Mesothelial cell of epicardium (in vitro differentiated cells): ENCODE results near the gene DGKD. TPM values are rescaled to one million over a fixed set of nuclear protein-coding genes. Genes with fewer than 3 reads are reported as not detected.
"Not testable (repeated sequence)": the region's sequence is repeated elsewhere in the genome, so short reads cannot be mapped to it uniquely, and the experiment has no call there.

Experiments
- DNase-seq, 2 experiments: peaks; one replicate each; pipeline ENCODE4 v3.0.0; 2021; ENCODE audit warnings: low spot score in 2 of 2; ENCODE audit not compliant: unreplicated experiment in 2 of 2
- H3K27ac Mint-ChIP-seq: 2 replicates; pipeline ENCODE4 v1.8.0; 2021; ENCODE audit warnings: mixed read lengths
- H3K27me3 Mint-ChIP-seq: 2 replicates; pipeline ENCODE4 v1.8.0; 2021; ENCODE audit warnings: low read depth, mixed read lengths
- H3K36me3 Mint-ChIP-seq: 2 replicates; pipeline ENCODE4 v1.8.0; 2021; ENCODE audit warnings: mixed read lengths
- H3K4me1 Mint-ChIP-seq: 2 replicates; pipeline ENCODE4 v1.8.0; 2021; ENCODE audit warnings: mixed read lengths
- H3K4me3 Mint-ChIP-seq: 2 replicates; pipeline ENCODE4 v1.8.0; 2021; ENCODE audit warnings: mild to moderate bottlenecking, moderate library complexity, mixed read lengths
- H3K9me3 Mint-ChIP-seq: 2 replicates; pipeline ENCODE4 v1.8.0; 2021; ENCODE audit warnings: mixed read lengths
- total RNA-seq: library from RNA; stranded (reverse); gene quantifications from 3 replicates; pipeline ENCODE4 v1.2.1, GENCODE V29; 2021
- TF ChIP-seq, protein P1 (sequence below): fragments of 200-600 bp; sonication (generic); IDR thresholded peaks from one replicate; pipeline ENCODE4 v1.5.0; 2021; ENCODE audit warnings: antibody characterized with exemption; ENCODE audit not compliant: unreplicated experiment

DGKD gene
- total RNA-seq, 1 donor from 2014 or later = 64.5 TPM

GRCh38 chr2:233332125-233332524, 22.2 kb upstream of the DGKD start:
- H3K9me3 Mint-ChIP-seq = no peaks in the 10 kb centered on the region
- no peak overlapping the region for H3K4me3 Mint-ChIP-seq
- TF ChIP-seq, protein P1, sequence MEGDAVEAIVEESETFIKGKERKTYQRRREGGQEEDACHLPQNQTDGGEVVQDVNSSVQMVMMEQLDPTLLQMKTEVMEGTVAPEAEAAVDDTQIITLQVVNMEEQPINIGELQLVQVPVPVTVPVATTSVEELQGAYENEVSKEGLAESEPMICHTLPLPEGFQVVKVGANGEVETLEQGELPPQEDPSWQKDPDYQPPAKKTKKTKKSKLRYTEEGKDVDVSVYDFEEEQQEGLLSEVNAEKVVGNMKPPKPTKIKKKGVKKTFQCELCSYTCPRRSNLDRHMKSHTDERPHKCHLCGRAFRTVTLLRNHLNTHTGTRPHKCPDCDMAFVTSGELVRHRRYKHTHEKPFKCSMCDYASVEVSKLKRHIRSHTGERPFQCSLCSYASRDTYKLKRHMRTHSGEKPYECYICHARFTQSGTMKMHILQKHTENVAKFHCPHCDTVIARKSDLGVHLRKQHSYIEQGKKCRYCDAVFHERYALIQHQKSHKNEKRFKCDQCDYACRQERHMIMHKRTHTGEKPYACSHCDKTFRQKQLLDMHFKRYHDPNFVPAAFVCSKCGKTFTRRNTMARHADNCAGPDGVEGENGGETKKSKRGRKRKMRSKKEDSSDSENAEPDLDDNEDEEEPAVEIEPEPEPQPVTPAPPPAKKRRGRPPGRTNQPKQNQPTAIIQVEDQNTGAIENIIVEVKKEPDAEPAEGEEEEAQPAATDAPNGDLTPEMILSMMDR = no peak
- H3K27me3 Mint-ChIP-seq = peaks cover 6% of the 10 kb centered on the region
- H3K4me1 Mint-ChIP-seq = no peaks in the 10 kb centered on the region
- no peak for DNase-seq
- H3K27ac Mint-ChIP-seq = no peak overlapping the region
- no peaks in the 10 kb centered on the region for H3K36me3 Mint-ChIP-seq

- peaks cover 15% of the 10 kb centered on the region for H3K27me3 Mint-ChIP-seq
- H3K9me3 Mint-ChIP-seq = no peaks in the 10 kb centered on the region
- no peaks in the 10 kb centered on the region for H3K4me1 Mint-ChIP-seq
- no peak overlapping the region for H3K27ac Mint-ChIP-seq
- no peak overlapping the region for H3K4me3 Mint-ChIP-seq
- no peak for DNase-seq
- TF ChIP-seq, protein P1 = no peak
- no peaks in the 10 kb centered on the region for H3K36me3 Mint-ChIP-seq
These were observed 19.4 kb upstream of the DGKD start for GRCh38 chr2:233334915-233335314.

- H3K27ac Mint-ChIP-seq, DNase-seq, H3K4me1 Mint-ChIP-seq, H3K9me3 Mint-ChIP-seq, H3K4me3 Mint-ChIP-seq, H3K36me3 Mint-ChIP-seq: not testable (repeated sequence)
- H3K27me3 Mint-ChIP-seq = peaks cover 15% of the 10 kb centered on the region
These were observed 18.2 kb upstream of the DGKD start for GRCh38 chr2:233336091-233336490.

- Mint-ChIP-seq H3K4me3 (no peak overlapping the region), H3K36me3 (no peaks in the 10 kb centered on the region), H3K9me3 (peaks cover 3% of the 10 kb centered on the region), H3K27me3 (peaks cover 15% of the 10 kb centered on the region), H3K4me1 (no peaks in the 10 kb centered on the region), H3K27ac (no peak overlapping the region)
- no peak for DNase-seq
- TF ChIP-seq, protein P1 = no peak
These were observed 17.8 kb upstream of the DGKD start for GRCh38 chr2:233336541-233336940.

DNA sequence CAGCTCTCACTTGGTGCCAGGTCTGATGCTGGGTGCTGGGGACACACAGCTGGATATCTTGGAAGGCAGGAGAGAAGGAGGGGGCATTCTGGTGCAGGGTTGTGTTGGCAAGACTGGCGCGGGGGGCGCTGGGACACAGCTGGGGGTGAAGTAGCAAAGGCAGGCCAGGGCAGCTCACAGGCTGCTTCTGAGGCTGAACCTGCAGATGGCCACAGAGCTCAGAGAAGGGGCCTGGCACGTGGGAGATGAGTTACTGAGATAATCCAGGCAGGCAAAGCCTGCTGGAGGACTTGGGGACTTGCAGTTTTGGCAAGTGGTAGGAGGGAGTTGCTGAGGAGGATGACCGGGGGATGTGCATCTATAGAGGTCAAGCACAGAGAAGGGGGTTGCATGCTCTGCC, 16.2 kb upstream of the DGKD start:
- Mint-ChIP-seq H3K9me3 (peaks cover 4% of the 10 kb centered on the region), H3K4me1 (no peaks in the 10 kb centered on the region), H3K27ac (no peak overlapping the region), H3K36me3 (no peaks in the 10 kb centered on the region), H3K27me3 (peaks cover 15% of the 10 kb centered on the region), H3K4me3 (no peak overlapping the region)
- TF ChIP-seq, protein P1 = no peak
- no peak for DNase-seq

GRCh38 chr2:233338812-233339368, 15.4 kb upstream of the DGKD start:
- H3K4me1 Mint-ChIP-seq = no peaks in the 10 kb centered on the region
- peaks cover 15% of the 10 kb centered on the region for H3K27me3 Mint-ChIP-seq
- H3K27ac Mint-ChIP-seq = no peak overlapping the region
- TF ChIP-seq, protein P1 = no peak
- no peak for DNase-seq
- H3K36me3 Mint-ChIP-seq = no peaks in the 10 kb centered on the region
- H3K9me3 Mint-ChIP-seq = peaks cover 4% of the 10 kb centered on the region
- H3K4me3 Mint-ChIP-seq = no peak overlapping the region
